Vagina (tissue), 2 donors: ENCODE measurements around the gene SYNE1.

Source experiments
- POLR2A ChIP-seq, 2 donors: fragments of 450-650 bp; IDR thresholded peaks; one replicate each; pipeline ENCODE4 v1.6.1; 2017; ENCODE audit warnings: antibody characterized with exemption in 2 of 2, mild to moderate bottlenecking in 2 of 2, moderate library complexity in 2 of 2
- POLR2AphosphoS5 ChIP-seq, 2 donors: sonication (generic); formaldehyde crosslinking; IDR thresholded peaks; one replicate each; pipeline ENCODE4 v1.9.0; 2017; ENCODE audit warnings: antibody characterized with exemption in 2 of 2, mild to moderate bottlenecking in 2 of 2, low read depth in 1 of 2; ENCODE audit not compliant: insufficient read depth in 1 of 2

GRCh38 chr6:152204591-152204990 is 432.6 kb downstream of the SYNE1 start:
- TF ChIP-seq POLR2AphosphoS5 (IDR thresholded peaks at IDR 0.05; ENCODE audit: insufficient read depth in 1 of 2, low read depth in 1 of 2) = no peak
- TF ChIP-seq POLR2A (IDR thresholded peaks at IDR 0.05) = no peak
